GM19467 (cell line): Measurements from ENCODE around the gene GLDN.
"Not testable (repeated sequence)": the region's sequence is repeated elsewhere in the genome, so short reads cannot be mapped to it uniquely, and the experiment has no call there.

Experiments
- ATAC-seq: cut with Tn5 transposase; IDR thresholded peaks from one replicate; pipeline ENCODE4 v1.9.1; 2021; ENCODE audit warnings: mild to moderate bottlenecking, moderate library complexity; ENCODE audit not compliant: unreplicated experiment

Gene GLDN

DNA sequence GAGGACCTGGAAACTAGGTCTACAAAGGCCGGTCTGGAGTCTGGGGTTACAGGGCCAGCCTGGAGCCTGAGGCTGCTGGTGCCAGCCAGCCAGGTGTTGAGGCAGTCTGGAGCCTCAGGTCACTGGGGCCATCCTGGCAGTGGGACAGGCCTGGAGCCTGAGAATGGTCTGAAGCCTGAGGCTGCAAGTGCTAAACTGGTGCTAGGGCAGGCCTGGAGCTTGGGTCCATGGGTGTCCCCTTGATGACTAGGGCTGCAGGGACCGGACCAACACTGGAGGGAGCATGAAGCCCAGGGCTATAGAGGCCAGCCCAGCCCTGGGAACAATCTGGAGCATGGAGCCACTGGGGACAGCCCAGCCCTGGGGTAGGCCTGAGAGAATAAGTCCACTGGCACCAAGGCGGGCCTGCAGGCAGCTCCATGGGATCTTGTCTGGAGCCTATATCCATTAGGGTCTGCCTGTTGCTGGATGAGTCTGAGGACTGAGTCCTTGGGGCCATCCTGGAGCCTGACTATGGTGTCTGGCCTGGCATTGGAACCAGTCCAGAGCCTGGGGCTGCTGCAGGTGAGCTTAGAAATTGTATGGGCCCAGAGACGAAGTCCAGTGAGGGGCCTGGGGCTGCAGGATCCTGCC lies 101.9 kb downstream of the GLDN start:
- no peak for ATAC-seq

DNA sequence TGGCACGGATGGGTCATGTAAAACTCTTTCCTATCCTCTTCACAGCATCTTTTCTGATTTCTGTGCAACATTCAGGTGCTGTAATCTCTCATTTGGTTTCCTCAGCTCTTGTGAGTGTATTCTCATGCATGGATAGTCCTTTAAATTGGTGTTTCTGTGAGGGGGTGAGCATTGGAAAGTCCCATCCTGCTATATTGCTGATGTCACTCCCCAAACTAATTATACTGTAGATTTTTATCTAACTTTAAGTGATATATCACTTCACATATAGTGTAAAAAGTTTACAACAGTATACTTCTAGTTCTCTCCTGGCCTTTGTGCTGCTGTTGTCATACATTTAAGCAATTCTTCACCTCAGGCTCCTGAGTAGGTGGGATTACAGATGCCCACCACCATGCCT lies 102.7 kb downstream of the GLDN start:
- ATAC-seq: no peak

DNA sequence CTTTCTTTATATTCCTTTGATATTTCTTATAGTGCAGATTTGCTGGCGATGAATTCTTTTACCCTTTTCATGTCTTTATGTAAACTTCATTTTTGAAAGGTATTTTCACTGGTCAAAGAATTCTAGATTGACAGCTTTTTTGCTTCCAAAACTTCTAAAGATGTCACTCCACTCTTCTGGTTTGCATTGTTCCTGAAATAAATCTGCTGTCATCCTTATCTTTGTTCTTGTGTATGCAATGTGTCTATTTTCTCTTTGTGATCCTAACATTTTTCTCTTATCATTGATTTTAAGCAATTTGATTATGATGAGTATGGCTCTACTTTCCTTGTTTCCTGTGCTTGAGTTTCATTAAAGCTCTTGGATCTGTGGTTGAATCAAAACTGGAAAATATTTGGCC lies 103.4 kb downstream of the GLDN start:
- ATAC-seq: no peak

GRCh38 chr15:51446029-51446744 lies 104.7 kb downstream of the GLDN start:
- not testable (repeated sequence) for ATAC-seq

DNA sequence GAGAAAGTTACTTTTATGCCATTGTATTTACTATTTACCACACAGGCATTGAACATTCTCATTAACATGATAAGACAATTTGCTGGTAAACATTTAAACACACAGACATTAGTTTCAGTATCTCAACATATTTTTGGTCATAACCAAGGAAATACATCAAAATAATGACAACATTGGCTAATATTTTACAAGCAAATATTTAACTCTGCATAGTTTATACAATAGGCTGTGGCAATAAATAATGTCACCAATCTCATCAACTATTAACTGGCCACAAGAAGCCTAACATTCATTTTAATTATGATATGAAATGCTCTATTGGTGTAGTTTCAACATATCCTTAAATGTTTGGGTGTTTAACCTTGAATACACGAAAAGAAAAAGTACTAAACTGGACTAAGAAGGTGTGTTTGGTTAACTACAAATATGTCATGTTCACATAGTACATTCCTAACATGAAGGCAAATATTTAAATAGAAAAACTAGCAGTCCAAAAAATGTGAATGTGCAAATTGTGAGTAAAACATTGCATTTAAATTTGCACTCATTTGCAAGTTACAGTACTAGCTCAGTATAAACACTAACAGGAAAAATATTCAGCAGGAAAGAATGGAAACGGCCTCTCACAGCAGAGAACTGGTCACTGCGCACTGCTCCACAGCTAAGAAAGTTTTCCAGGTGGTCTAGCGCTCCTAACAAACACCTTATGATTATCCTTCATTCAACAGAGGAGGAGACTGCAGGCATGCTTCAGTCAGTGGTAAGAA lies 106.6 kb downstream of the GLDN start:
- ATAC-seq: no peak

DNA sequence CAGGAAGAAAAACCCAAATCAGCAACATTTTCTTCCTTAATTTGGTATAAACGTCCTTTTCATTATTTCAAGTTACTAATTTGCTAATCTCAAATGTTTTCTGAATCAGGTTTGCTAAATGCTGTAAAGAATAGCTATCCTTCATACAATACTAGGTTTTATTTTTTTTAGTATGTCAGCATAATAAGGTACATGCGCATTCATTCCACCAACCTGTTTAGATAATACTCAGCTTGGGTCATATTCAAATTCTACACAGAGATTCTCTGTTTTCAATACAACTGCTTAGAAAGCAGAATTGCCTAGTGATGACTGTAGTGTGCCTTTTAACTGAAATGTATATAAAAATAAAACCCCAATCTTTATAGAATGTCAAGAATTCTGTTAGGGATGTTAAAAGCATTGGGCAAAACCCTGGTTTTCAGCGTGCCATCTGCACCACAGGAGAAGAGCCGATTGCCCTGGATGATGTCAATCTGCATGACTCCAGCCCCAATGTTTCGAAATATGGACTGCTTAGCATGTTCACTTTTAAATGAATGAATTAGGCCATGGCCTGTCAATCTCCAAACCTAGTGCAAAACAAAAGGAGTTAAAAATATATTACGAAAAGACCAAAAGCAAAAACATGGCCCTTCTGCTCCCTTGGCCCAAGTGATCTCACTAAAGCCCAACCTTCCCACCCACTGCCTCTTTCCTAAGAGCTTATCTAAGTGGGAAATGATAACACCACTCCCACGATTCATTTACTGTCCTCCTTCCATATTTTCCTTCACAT lies 107.4 kb downstream of the GLDN start:
- no peak for ATAC-seq

DNA sequence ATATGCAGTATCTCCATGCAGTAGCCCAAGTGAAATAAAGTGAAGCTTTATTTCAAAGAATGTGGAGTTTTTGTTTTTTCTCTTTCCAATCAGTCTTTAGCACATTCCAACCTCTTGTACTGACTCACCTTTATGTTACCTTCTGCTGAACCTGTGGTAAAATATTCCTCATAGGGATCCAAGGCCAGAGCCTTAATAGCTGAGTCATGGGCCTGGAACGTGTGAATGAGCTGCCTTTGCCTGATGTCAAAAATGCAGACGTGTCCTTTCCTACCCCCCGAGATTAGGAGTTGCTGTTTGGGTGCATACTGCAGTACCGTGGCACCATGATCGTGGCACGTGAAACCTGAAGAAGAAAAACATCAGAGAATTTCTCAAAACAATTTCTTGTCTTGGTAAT lies 108.5 kb downstream of the GLDN start:
- ATAC-seq: no peak
